GM21723 (cell line): Measurements from ENCODE around the gene NAT10.

Experiments
- ATAC-seq: cut with Tn5 transposase; IDR thresholded peaks from one replicate; pipeline ENCODE4 v1.9.1; 2021; ENCODE audit warnings: mild to moderate bottlenecking, moderate library complexity; ENCODE audit not compliant: unreplicated experiment

The NAT10 gene

GRCh38 chr11:34148504-34149165 lies 43.2 kb downstream of the NAT10 start:
- no peak for ATAC-seq

DNA sequence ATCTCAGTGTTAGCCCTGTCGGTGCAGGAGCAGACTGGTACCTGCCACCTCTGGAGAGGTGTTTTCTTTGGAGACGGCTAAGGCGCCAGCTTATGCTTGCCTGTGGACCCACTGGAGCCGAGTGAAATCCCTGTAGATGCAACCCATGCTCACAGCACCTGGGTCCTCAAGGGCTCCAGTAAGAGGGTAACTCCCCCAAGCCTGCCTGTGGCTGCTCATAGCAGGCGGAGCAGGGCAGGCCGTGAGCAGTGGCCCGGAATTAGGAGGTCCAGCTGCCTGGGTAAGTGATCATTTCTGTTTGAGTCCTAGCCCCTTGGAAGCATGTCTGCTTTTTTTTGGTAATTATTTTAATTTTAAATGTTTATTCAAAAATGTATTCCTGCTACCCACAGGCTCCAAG lies 43.8 kb downstream of the NAT10 start:
- ATAC-seq: no peak

- ATAC-seq: no peak
Observed at GRCh38 chr11:34149786-34150185, 44.4 kb downstream of the NAT10 start.

DNA sequence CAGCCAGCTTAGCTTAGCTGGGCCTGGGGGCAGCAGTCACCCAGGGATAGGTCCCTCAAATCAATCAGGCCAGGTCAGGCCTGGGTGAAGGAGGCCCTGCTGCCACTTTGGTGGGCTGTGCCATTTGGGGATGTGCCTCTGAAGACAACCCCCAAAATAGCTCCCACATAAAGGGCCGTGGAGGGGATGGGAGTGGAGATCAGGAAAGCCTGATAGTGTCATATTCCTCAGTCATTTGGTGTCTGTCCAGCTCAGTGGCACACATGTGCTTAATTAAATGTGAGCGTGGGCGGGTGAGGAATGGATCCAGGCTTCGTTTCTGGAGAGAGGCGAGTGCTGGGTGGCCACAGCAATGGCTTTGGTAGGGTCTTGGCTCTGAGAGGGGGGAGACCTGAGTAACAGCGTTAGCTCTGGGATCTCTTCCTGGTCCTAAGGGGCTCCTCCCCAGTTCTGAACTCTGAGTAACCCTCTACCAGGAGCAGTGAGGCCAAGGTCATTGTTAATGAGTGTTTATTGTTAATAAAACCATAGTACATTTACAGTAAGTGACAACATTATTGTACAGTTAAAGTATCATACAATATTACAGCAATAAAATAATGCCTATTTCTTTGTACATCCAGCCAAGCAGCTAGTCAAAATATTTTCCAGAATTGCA lies 45.2 kb downstream of the NAT10 start:
- ATAC-seq: no peak

DNA sequence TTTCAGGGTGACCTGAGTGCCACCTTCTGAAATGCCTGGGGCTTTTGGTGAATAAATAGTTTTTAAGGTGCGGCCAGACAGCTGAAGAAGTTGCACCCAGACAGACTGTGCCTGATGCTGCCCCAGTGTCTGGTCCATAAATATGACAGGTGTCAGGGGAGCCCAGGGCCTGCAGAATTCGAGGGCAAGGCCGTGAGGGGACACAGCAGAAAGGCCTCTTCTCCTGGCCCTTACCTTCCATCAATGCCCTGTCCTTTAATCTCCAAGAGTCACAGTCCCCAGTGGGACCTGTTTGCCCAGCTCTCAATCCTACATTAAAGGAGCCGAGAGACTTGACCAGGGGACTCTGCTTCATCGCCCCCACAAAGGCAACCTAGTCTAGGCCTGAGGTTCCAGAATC lies 45.7 kb downstream of the NAT10 start:
- no peak for ATAC-seq

- no peak for ATAC-seq
Observed at GRCh38 chr11:34151916-34152845, 46.8 kb downstream of the NAT10 start.

DNA sequence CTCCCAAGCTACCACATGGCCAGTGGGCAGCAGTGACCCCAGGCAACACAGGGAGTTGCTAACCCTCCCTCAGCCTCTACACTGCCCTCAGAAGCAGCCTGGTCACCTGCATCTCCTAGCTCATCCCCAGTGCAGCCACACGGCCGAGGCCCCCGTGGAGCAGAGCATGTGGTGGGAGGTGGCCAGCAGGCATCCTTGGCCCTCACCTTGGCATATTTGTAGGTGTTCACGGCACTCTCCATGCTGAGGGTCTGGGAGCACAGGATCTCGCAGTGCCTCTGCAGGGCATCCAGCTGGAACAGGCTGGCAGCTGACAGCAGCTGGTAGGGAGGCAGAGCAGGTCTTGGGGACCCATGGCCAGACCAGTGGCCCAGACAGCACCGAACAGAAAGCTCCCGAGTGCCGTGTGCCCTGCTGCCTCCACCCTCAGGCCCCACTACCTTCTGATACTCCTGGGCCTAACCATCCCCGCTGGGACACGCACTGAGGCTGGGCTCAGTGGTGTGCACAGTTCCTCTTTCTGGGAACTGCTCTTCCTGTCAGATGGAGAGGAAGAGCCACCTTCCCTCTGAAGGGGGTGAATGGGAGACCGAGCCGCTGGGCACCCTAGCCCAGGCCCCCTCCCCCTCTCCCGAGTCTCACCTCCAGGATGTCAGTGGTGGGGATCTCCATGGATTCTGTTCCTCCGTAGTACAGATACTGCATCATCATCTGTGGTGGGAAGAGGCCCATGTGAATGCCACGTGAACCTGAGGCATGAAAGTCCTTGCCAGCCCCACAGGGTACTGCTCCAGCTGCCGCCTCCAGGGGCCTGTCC lies 48.8 kb downstream of the NAT10 start:
- peak; percentile 75 for ATAC-seq

- ATAC-seq: no peak
Observed at GRCh38 chr11:34155057-34155756, 49.8 kb downstream of the NAT10 start.

GRCh38 chr11:34155757-34156062 lies 50.3 kb downstream of the NAT10 start:
- ATAC-seq: no peak

GRCh38 chr11:34157163-34157562 lies 51.7 kb downstream of the NAT10 start:
- ATAC-seq: no peak

- no peak for ATAC-seq
Observed at GRCh38 chr11:34158661-34159060, 53.2 kb downstream of the NAT10 start.

GRCh38 chr11:34160049-34160721 lies 54.8 kb downstream of the NAT10 start:
- ATAC-seq: no peak

DNA sequence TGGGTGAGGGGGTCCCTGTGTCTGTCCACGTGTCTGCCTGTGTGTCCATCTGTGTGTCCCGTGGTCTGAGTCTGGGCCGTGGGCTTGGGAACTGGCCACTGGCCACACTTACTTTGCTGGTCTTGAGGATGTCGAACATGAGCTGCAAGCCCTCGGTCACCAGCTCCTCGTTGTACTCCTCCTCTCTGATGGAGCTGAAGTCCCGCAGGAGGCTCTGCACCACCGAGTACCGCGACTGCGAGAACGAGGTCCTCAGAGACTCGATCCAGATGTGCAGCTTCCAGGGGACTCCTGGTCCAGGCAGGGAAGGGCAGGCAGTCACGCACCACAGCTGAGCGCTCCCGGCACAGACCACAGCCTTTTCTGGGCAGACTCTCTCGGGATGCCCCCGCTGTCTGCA lies 55.4 kb downstream of the NAT10 start:
- ATAC-seq: no peak

DNA sequence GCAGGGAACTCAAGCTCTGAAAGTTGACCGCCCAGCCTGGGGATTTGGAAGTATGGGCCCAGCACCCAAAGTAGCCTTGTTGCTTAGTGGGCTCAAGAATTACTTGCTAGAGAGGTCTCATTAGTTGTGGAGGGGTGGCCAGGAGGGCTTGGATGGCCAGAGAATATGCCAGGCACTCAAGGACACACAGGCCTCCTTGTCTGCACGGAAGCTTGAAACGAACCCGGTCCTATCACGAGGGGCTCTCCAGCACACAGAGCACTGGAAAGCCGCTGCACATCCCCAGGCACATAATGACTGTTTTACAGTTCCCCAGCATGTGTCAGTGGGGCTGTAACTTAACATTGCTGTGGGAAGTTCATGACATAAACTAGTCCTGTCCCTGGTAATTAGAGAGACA lies 55.9 kb downstream of the NAT10 start:
- ATAC-seq: no peak

GRCh38 chr11:34161812-34162492 lies 56.5 kb downstream of the NAT10 start:
- ATAC-seq: no peak

DNA sequence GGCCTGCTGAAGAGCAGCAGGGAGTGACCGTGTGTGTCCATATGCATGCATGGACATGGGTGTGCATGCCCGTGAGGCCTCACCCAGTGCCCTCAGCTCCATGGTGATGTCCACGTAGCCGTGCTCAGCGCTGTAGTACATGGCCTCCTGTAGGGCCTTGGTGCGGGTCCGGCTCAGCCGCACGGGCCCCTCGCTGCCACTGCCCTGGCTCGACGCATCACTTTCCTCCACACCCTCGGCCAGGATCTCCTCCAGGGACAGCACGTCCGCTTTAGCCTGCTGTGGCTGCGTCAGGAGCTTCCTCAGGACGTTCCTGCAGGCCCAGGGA lies 57.0 kb downstream of the NAT10 start:
- no peak for ATAC-seq

DNA sequence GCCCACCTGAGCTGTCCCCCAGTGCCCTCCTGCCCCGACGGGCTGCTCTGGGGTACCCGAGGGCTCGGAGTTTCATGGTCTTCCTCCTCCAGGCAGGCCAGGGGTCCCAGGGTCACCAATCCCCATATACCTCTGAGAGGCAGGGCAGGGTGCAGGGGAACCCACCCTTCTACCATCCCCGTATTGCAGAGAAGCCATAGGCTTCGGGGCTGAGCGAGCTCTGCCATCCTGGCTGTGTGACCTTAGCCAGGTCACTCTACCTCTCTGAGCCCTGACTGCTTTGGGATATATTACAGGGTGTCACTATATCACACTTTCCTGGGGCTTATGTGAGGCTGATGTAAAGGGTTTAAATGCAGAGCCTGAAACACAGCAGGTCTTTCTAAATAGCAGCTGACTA lies 57.4 kb downstream of the NAT10 start:
- no peak for ATAC-seq

GRCh38 chr11:34165121-34165520 lies 59.7 kb downstream of the NAT10 start:
- no peak for ATAC-seq

DNA sequence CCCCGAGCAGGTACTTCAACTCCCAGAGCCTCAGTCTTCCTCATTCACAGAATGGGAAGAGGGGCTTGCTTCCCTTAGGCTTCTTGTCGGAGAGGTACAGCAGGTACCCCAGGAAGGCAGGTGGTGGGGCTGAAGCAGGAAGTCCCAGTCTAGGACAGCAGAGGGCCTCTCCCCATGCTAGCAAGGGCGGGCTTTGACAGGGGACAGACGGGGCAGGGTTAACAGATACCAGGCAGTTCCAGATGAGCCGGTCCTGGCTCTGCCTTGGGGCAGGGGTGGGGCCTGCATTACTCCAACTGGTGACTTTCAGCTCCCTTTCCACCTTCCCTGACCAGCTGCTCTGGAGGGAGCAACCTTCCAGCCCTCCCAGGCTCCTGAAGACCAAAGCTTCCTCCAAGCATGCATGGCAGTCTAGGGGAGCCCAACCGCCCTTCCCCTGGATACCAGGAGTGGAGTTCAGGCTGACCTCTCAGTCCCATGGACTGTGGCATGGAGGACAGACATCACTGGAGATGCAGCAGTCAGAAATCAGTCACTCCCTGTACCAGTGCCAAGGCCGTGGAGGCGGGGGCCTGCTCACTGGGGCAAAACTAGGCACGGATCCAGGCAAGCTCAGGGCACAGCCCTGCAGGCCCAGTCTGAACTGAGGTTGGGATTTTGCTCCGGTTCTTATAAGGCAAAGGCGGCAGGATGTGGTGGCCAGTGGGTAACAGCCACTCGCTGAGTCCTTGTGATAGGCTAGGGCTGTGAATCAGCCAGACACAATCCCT lies 60.5 kb downstream of the NAT10 start:
- no peak for ATAC-seq
